ENCODE measurements around the gene PRSS50. TPM values are rescaled to one million over a fixed set of nuclear protein-coding genes. Genes with fewer than 3 reads are reported as not detected.
"Not testable (repeated sequence)": the region's sequence is repeated elsewhere in the genome, so short reads cannot be mapped to it uniquely, and the experiment has no call there.

PRSS50 gene
- total and polyA plus RNA-seq, 2 experiments from 2014 or later, result 2.0 to 3.2 TPM

DNA sequence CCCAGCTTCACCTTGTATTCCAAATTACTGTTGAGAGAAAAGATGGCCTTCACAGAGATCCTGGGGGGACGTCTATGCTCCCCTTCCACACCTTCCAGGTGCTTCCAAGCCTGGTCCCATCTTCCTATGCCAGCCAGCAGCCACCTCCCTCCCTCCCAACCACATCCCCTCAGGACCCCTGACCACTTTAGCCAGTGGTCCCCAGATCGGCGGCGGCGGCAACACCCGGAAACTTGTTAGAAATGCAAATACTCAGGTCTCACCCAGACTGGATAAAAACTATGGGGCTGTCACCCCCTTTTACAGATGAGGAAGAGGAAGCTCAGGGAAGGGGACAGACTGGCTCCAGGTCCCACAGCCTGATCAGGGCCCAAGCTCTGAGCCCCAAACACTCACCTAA is 38.0 kb upstream of the PRSS50 start:
- TF ChIP-seq, protein P1, sequence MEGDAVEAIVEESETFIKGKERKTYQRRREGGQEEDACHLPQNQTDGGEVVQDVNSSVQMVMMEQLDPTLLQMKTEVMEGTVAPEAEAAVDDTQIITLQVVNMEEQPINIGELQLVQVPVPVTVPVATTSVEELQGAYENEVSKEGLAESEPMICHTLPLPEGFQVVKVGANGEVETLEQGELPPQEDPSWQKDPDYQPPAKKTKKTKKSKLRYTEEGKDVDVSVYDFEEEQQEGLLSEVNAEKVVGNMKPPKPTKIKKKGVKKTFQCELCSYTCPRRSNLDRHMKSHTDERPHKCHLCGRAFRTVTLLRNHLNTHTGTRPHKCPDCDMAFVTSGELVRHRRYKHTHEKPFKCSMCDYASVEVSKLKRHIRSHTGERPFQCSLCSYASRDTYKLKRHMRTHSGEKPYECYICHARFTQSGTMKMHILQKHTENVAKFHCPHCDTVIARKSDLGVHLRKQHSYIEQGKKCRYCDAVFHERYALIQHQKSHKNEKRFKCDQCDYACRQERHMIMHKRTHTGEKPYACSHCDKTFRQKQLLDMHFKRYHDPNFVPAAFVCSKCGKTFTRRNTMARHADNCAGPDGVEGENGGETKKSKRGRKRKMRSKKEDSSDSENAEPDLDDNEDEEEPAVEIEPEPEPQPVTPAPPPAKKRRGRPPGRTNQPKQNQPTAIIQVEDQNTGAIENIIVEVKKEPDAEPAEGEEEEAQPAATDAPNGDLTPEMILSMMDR (IDR thresholded peaks at IDR 0.05; ENCODE audit: low read depth, low read length), result no peak
- Histone ChIP-seq H3K27me3 (no peaks in the 10 kb centered on the region), H3K27ac (no peak overlapping the region), H3K4me1 (ENCODE audit: low read depth) (no peaks in the 10 kb centered on the region), H3K9me3 (ENCODE audit: low read depth) (no peaks in the 10 kb centered on the region), H3K36me3 (no peaks in the 10 kb centered on the region), H3K4me3 (no peak overlapping the region)
- no peak for DNase-seq (ENCODE audit: low read depth in 1 of 2, low spot score in 1 of 2)

DNA sequence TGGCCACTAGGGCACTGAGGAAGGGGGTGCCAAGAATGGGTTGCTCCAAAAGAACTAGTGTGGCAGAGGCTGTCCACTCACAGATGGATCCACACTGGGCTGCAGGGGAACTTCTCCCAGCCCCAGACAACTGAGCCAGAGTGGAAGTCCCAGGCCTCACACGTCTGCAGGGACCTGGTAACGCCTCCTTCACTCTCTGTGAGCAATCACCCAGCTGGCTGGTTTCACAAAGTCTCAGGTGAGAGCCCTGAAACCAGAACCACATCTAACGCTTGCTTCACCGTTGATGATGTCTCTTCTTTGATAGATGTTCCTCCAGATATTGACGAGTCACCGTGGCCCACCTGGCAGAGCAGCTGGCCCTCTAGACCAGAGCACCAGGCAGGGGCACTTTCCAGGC is 35.5 kb upstream of the PRSS50 start:
- H3K4me1 ChIP-seq (ENCODE audit: low read depth); H3K27me3 ChIP-seq; H3K4me3 ChIP-seq; DNase-seq (ENCODE audit: low read depth in 1 of 2, low spot score in 1 of 2); H3K27ac ChIP-seq; H3K9me3 ChIP-seq (ENCODE audit: low read depth); H3K36me3 ChIP-seq: not testable (repeated sequence)

DNA sequence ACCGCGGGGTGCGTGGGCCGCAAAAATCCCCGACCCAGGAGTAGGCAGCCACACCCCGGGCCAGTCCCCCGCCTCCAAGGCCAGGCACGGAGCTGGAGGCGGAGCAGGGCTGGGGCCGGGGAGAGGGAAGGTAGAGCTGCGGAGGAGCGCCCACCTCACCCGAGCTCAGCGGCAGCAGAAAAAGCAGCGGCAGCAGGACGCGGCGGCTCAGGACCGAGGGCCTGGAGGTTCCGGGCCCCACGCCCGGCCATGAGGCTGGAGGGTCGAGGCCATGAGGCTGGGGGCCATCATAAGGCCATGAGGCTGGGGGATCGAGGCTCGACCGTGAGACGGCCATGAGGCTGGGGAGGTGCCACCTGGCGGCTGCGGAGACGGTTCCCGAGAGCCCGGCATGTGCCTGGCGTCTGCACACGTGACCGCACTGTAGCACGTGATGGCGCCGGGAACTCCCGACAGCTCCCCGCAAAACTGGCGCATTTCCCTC is 32.9 kb upstream of the PRSS50 start:
- DNase-seq (ENCODE audit: low read depth in 1 of 2, low spot score in 1 of 2), result no peak
- Histone ChIP-seq H3K4me3 (no peak overlapping the region), H3K27ac (no peak overlapping the region), H3K9me3 (ENCODE audit: low read depth) (no peaks in the 10 kb centered on the region), H3K36me3 (no peaks in the 10 kb centered on the region), H3K27me3 (no peaks in the 10 kb centered on the region), H3K4me1 (ENCODE audit: low read depth) (no peaks in the 10 kb centered on the region)
- TF ChIP-seq, protein P1 (IDR thresholded peaks at IDR 0.05; ENCODE audit: low read depth, low read length), result no peak

DNA sequence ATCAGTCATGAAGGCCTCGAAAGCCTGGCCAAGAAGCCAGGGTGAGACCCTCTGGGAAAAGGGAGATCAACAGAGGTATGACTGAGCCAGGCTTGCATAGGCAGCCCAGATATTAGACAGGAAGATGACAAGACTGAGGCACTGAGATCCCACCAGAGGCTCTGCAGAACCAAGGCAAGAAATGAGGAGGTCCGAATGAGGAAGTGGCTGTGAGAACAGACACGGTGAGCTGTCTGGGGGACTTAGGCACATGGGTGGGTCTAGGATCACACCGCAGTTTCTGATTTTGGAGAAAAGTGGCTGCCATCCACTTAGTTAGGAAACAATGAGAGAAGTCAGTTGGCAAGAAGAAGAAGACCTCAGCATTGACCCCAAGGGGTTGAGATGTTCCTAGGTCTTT is 31.5 kb upstream of the PRSS50 start:
- H3K27me3 ChIP-seq, result no peaks in the 10 kb centered on the region
- TF ChIP-seq, protein P1 (IDR thresholded peaks at IDR 0.05; ENCODE audit: low read depth, low read length), result no peak
- no peak for DNase-seq (ENCODE audit: low read depth in 1 of 2, low spot score in 1 of 2)
- no peaks in the 10 kb centered on the region for H3K4me1 ChIP-seq (ENCODE audit: low read depth)
- no peak overlapping the region for H3K27ac ChIP-seq
- no peaks in the 10 kb centered on the region for H3K36me3 ChIP-seq
- H3K9me3 ChIP-seq (ENCODE audit: low read depth), result no peaks in the 10 kb centered on the region
- no peak overlapping the region for H3K4me3 ChIP-seq

DNA sequence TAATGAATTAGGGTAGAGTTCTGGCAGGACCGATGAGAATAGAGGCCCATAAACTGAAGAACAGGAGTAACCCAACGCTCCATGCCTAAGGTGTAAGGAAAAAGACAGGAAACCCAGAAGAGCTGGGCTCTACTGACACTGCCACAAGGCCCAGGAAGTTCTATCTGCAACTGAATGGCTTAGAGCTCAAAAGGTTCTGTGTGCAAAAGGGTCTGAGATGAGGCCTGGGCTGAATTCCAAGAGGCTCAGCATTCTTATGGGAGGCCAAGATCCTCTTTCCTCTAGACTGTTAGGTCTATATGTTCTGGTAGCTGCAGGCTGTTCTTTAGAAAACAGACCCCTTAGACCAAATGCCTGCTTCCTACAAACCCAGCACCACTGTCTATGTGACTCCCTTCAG is 30.5 kb upstream of the PRSS50 start:
- no peaks in the 10 kb centered on the region for H3K4me1 ChIP-seq (ENCODE audit: low read depth)
- H3K4me3 ChIP-seq, result no peak overlapping the region
- TF ChIP-seq, protein P1 (IDR thresholded peaks at IDR 0.05; ENCODE audit: low read depth, low read length), result no peak
- H3K9me3 ChIP-seq (ENCODE audit: low read depth), result no peaks in the 10 kb centered on the region
- H3K27me3 ChIP-seq, result no peaks in the 10 kb centered on the region
- DNase-seq (ENCODE audit: low read depth in 1 of 2, low spot score in 1 of 2), result peak in 1 of 2 donors; percentile 26
- H3K27ac ChIP-seq, result no peak overlapping the region
- no peaks in the 10 kb centered on the region for H3K36me3 ChIP-seq

DNA sequence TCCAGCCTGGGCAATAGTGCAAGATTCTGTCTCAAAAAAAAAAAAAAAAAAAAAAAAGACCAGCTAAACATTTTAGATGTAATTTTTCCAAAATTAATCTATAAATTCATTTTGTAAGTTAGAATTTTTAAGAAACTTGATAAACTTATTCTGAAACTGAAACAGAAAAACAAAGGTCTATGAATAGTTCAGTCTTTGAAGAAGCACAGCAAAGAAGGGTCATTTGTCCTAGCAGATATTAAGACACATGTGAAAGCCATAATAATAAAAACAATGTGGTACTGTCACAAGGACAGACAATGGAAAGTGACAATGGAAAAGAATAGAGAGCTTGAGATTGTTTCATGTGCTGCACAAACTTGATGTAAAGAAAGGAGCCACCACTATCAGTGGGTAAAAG is 29.0 kb upstream of the PRSS50 start:
- H3K27ac ChIP-seq, result no peak overlapping the region
- no peak for DNase-seq (ENCODE audit: low read depth in 1 of 2, low spot score in 1 of 2)
- no peaks in the 10 kb centered on the region for H3K36me3 ChIP-seq
- no peaks in the 10 kb centered on the region for H3K4me1 ChIP-seq (ENCODE audit: low read depth)
- H3K4me3 ChIP-seq, result no peak overlapping the region
- TF ChIP-seq, protein P1 (IDR thresholded peaks at IDR 0.05; ENCODE audit: low read depth, low read length), result no peak
- no peaks in the 10 kb centered on the region for H3K9me3 ChIP-seq (ENCODE audit: low read depth)
- H3K27me3 ChIP-seq, result no peaks in the 10 kb centered on the region

Data from cardiac muscle cell (in vitro differentiated cells and primary cell).